NCI-H2171 treated with DMSO at 0.1 percent for 48 hours (cell line): Measurements from ENCODE around the gene OTX2.

Experiments
- DNase-seq: peaks from one replicate; lab custom pipeline; 2025; lab: John Stamatoyannopoulos, UW

Gene OTX2

DNA sequence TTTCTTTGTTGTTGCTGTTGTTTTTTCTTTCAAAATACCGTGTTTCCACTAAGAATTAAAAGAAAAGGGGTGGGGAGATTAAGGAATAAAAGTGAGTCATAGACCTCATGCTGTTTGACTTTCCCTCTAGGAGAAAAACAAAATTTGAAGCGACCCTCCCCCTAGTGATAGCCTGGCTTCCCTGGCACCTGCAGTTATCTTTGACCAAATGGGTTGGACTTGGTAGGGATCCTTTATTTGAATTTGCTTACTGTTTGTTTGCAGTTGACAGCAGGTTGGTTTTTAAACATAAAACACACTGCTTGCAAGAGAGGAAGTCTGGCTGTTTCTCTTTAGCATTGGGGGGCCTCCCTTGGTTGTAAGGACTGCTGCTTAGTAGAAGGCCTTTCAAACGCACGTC is 14.0 kb downstream of the OTX2 start:
- DNase-seq: no peak

DNA sequence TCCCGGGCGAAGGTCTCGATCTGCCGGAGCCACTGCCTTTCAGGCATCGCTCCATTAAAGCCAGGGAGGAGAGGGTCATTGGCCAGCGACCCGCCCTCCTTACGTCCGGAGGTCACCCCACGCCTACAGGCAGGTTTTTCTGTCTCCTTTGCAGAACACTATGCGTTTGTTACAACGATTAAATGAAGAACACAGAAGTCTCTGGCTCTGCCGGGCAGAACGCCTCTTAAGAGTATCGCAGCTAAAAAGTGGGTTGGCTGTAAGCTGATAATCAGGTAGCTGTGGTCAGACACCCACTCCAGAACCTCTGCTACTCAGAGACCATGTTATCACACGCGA is 15.0 kb downstream of the OTX2 start:
- no peak for DNase-seq

DNA sequence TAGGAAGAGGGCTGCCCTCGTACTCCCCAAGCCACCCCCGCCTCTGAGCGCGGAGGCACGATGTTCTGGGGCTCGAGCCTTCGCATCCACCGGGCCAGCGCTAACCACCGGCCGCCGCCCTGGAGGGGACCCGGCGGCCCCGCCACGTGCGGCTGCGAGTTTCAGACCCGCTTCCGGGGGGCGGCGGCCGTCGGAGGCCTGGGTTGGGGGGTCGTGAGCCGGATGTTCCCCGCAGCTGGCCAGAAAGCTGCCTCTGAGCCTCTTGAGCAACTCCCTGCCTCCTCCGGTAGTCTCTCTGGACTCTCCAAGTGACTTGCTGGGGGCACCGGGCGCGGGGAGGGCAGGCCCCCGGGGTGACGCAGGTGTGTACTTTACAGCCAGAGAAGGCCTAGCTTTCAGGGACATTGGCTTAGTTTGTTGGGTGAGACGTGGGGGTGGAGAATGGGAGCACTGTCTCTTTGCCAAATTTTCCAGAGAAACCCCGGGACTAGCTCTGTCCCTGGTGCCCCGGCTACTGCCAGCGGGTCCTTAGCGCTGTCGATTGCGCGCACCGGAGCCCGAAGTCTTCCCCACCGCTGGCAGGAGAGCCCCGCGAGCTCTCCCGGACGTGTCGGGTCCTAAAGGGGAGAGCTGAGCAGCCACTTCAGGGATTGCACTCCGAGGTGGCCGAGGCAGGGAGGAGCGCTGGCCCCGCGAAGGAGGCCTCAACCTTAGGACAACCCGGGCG is 15.6 kb downstream of the OTX2 start:
- DNase-seq: no peak

DNA sequence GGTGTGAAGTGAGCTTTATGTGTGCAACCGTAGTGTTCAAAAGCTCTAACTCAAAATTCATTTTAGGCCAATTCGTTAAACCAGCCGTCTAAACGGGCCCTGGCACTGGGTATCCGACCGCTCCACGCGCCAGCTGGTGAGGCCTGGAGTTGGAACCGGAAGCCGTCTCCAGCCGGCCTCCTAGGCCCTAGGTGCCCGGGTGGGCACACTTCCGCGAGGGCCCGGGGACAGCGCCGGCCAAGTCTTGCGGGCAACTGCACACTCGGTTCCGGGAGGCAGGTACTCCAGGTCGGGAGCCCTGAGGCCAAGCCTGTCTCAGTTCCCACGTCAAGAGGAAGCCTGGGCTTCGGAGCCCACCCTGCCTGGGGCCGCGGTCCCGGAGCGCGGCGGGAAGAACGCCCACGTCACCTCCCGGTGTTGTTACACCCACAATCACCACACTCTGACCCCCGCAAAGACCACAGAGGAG is 16.2 kb downstream of the OTX2 start:
- DNase-seq: no peak

DNA sequence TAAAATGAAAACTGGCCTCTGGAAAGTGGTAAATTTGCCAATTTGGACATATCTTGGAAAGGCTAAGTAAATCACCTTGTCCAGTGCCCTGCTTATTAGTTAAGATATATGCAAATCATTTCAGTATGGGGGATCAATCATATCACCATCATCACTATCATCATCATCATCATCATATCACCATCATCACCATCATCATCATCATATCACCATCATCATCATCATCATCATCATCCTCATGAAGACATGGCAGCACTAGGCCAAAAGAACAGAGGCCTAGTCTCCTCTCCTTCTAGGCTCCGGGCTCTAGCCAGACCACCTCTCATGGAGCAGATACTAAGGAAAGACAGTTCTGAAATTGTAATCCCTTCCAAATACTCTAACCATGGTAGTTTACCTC is 20.3 kb downstream of the OTX2 start:
- no peak for DNase-seq

- no peak for DNase-seq
Observed at GRCh38 chr14:56787530-56787929, 22.7 kb downstream of the OTX2 start.

- no peak for DNase-seq
Observed at GRCh38 chr14:56782711-56783110, 27.6 kb downstream of the OTX2 start.

GRCh38 chr14:56774503-56774902 is 35.8 kb downstream of the OTX2 start:
- DNase-seq: no peak

GRCh38 chr14:56770512-56770911 is 39.8 kb downstream of the OTX2 start:
- DNase-seq: no peak

DNA sequence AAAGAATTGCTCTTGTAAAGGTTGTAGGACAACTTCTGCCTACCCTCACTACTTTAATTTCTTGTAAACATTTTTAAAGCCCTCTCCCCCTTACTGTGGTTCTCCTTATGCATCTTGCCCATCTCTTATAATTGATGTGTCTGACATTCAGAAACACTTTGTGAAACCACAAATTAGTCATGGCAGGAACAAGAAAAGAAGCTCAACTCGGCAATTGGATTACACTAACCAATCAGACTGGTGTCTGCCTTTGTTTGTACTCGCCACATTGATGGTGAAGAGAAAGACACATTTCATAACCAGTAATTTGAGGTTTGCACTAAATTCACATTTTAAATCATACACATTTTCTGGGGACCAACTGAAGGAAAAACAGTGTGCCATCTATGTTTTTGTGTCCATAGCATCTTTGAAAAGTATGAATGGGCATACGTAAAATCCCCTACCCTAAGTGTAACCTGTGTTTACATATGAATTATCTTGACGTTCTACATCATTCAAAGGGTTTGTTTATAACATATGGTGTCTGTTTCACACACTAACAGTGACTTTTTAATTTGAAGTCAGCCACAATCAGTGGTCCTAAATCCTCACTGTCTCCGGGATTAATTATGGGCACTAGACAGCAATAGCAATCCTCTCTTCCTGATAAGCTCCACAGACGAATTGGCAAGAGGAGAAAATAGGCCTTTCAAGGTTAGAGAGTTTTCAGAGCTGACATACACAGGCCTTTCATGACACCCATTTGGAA is 49.9 kb downstream of the OTX2 start:
- DNase-seq: no peak

- DNase-seq: no peak
Observed at GRCh38 chr14:56759633-56760032, 50.6 kb downstream of the OTX2 start.

- DNase-seq: no peak
Observed at GRCh38 chr14:56759094-56759493, 51.2 kb downstream of the OTX2 start.

DNA sequence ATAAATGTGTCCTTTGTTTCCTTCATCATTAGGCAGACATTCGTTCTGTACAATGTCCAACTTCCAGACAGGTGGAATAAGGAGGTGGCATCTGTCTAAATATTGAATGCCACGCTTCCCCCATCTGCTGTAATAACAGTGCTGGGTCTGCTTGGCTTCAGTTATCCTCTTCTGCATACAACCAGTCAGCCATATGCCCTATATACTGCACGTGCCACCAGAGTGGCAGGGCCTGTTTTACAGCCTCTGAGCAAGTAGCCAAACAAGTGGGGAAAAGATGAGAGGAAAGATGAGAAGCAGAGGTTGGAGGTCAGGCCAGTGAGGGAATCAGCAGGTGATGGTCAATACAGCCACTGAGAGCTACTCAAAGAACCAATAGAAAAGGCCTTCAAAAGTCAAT is 55.4 kb downstream of the OTX2 start:
- peak; percentile 97 for DNase-seq

DNA sequence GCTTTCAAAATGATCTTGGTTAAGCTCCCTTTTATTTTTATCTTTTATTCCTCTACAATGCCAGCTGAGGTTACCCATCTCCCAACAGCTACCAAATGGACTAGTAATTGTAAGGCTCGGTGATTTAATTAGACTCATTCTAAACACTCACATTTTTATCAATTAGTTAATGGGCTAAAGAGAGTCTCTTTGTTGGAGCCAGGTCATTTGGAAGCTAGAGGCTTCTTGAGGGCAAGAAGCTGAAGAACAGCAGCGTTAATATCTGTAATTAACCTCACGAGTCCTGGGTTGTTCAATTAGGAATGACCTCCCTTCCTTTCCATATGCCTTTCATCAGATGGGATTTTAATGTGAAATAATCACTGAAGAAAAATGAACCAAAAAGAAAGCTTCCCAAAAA is 56.9 kb downstream of the OTX2 start:
- DNase-seq: no peak

DNA sequence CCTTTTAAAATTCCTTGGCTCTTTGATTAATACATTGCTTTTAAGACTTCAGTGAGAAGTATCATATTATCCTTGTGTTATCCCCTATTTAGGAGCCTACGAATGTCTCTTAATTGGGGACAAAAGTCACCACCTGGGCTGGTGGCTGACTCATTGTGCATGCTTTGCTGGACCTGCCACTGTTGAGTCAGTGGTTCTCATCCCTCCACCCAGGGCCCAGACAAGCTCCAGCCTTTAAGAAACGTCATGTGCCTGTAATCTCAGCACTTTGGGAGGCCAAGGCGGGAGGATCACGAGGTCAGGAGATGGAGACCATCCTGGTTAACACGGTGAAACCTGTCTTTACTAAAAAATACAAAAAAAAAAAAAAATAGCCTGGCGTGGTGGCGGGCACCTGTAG is 57.9 kb downstream of the OTX2 start:
- no peak for DNase-seq

DNA sequence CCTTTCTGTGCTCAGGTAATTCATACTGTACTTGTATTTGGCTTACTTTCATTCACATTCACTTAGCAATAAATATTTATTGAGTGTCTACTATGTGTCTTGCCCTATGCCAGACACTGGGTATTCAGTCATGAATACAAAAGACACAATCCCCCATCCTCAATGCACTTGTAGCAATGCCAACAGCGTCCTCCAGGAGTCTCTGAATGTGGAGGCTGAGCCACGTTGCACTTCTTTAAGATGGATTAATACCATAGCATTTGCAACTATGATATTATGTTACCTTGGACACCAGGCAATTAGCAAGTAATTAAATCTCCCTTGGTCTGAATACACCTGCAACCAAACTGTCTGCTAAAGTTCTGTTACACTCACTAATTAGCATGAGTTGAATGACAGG is 58.8 kb downstream of the OTX2 start:
- peak; percentile 24 for DNase-seq
